COLO668 (cell line): Measurements from ENCODE around the gene COX19.
"Not testable (repeated sequence)": the region's sequence is repeated elsewhere in the genome, so short reads cannot be mapped to it uniquely, and the experiment has no call there.

Experiments
- DNase-seq: peaks from one replicate; lab custom pipeline; 2025; ENCODE audit not compliant: unreplicated experiment; lab: John Stamatoyannopoulos, UW

Gene COX19

DNA sequence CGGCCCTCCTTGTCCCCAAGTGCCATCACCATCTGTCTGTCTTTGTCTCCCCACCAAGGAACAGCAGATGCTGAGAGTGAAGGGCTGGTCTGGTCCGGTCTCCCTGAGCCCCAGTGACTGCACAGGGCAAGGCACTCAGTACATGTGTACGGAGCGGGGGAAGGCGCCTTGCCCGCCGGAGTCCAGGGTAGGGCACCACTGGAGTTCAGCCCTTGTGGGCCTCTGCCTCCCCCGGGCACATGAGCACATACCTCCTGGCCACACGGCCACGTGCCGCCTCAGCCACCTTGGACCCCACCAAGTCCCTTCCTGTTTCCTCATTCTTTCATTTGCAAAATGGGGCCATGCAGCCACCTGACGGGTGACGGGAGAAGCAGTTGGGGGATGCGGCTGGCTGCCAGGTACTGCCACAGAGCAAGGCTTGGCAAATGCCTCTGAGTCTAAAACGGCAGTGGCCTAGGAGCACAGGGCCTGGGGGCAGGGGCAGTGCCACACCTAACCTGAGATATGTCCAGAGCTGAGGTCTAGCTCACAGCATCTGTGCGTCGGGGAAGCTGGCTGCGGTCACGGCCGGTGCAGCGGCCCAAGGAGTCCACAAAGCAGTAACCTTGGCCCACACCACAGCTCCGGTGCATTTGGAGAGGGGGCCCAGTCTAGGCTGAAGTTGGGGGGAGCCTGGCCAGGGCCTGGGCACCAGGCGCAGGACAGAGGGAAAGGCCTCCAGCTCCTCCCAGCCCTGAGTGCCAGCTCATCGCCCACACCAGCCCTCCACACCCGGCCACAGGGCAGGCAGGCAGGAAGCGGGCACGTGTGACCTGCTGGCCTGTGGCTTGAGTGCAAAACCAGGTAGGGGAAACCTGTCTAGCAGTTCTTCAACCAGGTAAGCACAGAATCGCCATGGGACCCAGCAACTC is 26.1 kb downstream of the COX19 start:
- DNase-seq: no peak

DNA sequence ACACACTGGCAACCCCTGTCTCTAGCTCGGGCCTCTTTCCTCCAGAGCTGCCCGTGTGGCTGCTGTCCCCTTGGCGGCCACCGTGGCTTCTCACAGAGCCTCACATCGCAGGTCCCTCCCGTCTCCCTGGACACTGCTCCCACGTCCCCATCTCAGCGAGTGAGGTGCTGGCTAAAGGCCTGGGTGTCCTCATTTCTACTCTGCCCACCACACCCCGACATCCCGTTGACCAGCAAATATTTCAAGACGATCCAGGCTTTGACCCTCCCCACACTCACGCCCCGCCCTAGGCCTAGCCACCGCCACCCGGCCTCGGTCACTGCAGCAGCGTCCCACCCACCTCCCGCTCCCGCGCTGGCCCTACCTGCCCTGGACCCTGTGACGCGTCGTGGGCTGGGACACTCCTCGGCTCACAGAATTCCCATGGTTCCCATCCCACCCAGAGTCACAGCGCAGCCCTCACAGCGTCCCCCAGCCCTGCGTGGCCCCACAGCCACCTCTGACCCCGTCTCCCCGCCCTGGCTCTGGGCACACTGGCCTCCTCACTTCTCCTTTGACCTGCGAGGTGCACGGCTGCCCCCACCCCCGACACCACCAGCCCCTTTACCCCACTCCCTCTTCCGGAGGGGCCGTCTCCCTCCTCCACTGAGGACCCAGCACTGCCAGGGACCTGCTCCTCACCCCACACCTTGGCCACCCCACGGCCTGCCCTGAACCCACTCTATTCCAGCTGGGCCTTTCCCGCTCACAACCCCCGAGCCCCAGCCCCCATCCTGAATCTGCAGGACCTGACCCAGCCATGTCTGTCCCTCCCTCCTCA is 27.7 kb downstream of the COX19 start:
- no peak for DNase-seq

DNA sequence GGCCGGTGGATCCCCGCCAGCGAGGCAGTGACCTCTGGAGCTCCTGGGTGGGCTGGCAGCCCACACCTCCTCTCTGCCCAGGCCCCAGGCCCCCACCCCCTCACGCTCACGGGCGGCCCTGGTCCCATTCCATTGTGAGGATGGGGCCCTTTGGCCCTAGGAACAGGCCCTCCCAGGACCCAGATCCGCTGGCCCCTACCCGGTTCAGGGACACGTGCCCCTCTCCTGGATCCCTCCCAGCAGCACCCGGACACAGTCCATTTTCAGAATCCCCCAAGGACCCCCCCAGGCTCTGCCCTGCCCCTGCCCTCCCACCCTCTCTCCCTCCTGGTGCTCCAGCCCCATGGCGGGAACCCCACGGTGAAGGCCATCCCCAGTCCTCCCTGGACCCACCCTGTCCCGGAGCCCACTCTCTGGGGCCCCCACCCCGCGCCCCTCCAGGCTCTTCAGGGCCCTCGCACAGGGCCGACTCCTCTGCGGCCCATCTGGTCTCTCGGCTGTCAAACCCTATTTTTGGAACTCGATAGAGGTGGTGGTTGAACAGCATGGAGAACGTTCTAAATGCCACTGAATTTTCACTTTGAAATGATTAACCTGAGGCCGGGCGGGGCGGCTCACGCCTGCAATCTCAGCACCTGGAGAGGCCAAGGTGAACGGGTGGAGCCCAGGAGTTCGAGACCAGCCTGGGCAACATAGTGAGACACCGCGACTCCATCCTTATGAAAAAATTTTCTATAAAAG is 28.9 kb downstream of the COX19 start:
- no peak for DNase-seq

DNA sequence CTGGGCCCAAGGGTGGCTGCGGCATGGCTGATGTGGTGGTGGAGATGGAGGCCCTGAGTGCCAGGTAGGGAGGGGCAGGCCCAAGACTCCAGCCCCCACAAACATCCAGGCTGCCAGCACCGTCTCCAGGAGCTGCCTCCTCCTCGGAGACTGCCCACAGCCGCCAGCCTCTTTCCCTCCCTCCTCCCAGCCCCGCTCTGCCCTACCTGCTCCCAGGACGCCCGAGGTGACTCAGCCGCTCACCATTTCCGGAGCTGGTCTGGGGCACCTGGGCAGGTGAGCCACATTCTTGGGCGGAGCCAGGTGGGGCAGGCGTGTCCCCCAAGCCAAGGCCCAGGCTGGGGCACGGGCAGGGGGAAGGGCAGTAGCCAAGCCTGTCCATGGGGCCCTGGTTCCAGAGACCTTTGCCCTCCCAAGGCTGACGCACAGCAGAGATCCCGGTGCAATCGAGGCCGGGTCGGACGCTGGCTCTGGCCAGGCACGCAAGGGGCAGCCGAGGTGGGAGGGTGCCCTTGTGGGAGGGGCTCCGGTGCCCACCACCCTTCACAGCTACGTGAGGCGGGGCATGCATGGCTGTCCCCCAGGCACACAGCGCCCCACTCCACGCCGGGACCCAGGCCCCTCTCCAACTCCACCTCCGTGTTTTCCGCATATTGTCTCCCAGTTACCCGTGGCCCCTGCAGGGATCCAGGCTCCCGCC is 29.6 kb downstream of the COX19 start:
- peak; percentile 95 for DNase-seq

DNA sequence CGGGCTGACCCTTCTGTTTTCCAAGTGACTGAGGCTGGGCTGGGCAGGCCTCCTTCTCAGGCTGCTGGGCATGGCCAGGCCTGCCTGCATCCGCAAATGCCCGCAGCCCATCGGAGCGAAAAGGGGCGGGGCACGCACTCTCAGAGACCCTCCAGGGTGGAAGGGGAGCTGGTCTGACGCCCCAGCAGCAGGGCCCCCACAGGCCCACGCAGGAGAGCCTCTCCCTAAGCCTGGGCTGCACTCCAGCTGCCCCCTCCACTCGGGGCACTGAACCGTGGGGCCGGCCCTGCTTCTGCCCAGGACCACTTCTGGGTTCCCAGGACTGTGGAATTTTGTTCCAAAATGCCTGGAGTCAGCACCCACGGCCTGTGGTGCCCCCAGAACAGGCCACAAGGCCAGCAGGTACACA is 30.2 kb downstream of the COX19 start:
- peak; percentile 54 for DNase-seq

DNA sequence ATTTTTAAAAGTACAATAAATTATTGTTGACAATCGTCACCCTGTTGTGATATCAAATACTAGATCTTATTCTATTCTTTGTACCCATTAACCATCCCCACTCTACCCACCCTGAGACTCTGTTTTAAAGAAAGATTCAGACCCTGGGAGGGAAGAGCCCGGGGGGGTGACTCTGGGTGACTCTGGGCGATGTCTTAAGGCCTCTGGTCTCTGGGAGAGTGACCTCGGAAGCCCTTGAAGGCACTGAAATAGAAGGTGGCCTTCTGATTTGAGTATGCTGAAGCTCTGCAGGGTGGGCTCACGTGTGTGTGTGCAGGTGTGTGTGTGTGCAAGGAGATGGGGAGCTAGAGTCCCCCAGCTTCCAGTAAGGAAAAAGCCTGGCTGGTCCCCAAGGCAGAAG is 30.6 kb downstream of the COX19 start:
- no peak for DNase-seq

DNA sequence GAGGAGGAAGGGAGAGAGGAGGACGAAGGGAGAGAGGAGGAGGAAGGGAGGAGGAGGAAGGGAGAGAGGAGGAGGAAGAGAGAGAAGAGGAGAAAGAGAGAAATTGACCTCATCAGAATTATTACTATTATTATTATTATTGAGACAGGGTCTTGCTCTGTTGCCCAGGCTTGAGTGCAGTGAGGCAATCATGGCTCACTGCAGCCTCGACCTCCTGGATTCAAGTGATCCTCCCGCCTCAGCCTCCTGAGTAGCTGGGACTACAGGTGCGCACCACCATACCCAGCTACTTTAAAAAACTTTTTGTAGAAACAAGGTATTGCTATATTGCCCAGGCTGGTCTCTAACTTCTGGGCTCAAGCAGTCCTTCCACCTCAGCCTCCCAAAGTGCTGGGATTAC is 31.6 kb downstream of the COX19 start:
- not testable (repeated sequence) for DNase-seq

DNA sequence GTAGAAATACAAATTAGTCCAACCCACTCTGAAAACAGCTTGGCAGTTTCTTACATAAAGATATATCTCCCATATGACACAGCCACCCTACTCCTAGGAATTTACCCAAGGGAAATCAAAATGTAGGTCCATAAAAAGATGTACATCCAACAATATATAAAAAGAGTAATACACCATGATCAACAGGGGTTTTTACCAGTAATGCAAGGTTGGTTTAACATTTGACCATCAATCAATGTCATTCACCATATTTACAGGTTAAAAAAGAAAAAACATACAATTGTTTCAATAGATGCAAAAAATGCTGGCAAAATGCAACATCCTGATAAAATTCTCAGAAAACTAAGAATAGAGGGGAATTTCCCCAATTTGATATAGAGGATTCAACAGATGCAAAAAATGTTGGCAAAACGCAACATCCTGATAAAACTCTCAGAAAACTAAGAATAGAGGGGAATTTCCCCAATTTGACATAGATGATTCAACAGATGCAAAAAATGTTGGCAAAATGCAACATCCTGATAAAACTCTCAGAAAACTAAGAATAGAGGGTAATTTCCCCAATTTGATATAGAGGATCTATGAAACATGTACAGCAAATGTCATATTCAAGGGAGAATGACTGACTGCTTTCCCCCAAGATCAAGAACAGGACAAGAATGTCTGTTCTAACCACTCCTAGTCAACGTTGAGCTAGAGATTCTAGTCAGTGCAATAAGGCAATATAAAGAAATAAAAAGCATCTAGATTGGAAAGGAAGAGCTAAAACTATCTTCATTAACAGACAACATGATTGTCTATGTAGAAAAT is 34.5 kb downstream of the COX19 start:
- no peak for DNase-seq

DNA sequence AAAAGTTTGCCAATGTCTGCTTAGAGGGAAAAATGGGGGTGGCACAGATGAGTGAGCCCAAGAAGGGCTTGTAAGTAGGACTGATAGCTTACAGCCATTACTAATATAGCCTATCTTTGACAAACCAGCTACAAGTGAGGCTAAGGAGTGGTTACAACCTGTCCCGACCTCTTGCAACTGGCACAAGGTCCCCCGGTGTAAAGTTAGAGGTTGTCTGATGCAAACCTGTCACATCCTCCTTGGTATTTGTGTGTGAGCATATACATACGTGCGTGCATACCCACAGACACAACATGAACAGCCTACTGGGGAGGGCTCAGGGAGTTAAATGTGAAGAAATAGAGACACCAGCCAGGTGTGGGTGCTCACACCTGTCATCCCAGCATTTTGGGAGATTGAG is 35.5 kb downstream of the COX19 start:
- no peak for DNase-seq

DNA sequence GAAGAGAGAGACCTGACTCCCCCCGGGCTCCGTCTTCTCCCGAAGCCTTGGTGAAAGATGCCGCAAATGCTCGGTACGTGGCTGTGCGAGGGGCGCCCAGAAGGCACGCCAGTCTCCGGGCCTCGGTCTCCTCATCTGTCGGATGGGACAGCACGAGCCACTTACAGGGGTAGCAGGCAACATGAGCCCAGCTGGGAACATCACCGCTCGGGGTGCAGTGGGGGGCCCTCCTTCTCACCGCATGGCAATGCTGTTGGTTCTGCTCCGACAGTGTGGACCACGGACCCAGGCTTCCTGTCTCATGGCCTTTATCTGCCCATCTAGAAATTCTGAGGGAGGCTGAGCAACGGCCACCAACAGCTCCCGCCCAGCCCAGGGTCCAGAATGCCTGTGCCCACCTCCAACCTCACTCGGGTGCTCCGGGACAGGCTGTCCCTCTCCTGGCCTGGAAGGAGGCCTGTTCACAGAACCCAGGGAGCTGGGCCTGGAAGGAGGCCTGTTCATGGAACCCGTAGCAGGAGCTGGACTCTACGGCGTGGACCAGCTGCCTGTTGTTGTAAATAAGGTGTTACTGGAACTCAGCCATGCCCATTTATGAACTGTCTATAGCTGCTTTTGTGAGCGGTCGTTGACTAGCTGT is 36.7 kb downstream of the COX19 start:
- no peak for DNase-seq

DNA sequence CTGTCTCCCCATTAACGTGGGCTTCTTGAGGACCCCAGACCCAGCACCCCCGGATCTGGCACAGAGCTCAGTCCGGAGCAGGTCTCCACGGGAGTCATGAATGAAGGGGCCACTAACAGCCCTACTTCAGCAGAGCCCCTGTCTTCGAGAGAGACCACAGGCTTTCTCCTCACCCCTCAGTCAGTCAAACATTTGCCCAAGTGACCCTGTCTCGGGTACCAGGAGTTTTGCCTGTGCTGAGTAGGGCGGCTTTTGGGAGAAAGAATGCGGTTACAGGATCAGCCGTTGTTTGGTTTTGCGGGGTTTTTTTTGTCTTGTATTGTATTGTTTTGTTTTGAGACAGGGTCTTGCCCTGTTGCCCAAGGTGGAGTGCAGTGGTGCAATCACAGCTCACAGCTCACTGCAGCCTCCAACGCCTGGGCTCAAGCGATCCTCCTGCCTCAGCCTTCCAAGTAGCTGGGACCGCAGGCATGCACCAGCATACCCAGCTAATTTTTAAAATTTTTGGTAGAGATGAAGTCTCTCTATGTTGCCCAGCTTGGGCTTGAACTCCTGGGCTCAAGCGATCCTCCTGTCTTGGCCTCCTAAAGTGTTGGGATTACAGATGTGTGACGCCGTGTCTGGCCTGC is 37.4 kb downstream of the COX19 start:
- DNase-seq: no peak

DNA sequence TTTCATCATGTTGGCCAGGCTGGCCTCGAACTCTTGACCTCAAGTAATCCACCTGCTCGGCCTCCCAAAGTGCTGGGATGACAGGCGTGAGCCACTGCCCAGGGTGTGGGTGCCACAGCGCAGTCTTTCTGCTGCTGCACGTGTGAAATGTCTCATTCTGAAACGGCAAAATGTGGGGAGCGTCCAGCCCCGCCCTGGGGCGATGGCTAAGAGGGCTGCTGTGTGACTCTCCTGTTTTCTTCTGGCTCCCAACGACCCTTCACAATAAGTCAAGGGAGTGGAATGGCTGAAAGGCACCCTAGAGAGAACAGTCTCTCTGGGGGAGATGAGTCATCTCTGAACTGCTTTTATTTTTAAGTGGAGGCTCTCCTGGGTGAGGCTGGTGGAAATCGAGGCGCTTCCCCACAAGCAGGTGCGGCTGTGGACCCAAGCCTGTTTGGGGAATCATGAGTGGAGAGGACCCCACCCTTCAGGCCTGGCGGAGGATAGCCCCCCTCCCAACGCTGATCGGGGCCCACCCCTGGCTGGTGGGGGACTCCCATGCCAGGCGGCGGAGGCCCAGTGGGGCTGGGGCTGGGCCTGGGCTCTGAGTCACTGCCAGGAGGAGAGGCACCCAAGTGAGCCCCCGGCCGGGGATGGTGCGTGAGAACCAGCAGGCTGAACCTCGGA is 38.8 kb downstream of the COX19 start:
- DNase-seq: no peak

DNA sequence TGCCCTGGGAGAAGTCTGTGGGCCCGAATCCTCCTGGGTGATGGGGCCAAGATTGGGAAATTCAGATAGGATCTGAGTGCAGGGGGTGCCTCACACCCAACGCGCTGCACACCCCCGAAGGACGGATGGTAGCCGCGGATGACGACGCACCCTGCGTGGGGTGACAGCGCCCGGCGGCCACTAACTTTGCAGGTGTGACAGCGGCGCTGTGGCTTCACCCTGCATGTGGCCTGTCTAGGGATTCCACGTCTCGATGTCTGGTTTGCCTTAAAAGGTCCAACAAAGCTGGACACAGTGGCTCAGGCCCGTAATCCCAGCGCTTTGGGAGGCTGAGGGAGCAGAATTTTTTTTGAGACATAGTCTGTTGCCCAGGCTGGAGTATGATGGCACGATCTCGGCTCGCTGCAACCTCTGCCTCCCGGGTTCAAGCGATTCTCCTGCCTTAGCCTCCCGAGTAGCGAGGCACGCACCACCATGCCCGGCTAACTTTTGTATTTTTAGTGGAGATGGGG is 39.4 kb downstream of the COX19 start:
- no peak for DNase-seq

DNA sequence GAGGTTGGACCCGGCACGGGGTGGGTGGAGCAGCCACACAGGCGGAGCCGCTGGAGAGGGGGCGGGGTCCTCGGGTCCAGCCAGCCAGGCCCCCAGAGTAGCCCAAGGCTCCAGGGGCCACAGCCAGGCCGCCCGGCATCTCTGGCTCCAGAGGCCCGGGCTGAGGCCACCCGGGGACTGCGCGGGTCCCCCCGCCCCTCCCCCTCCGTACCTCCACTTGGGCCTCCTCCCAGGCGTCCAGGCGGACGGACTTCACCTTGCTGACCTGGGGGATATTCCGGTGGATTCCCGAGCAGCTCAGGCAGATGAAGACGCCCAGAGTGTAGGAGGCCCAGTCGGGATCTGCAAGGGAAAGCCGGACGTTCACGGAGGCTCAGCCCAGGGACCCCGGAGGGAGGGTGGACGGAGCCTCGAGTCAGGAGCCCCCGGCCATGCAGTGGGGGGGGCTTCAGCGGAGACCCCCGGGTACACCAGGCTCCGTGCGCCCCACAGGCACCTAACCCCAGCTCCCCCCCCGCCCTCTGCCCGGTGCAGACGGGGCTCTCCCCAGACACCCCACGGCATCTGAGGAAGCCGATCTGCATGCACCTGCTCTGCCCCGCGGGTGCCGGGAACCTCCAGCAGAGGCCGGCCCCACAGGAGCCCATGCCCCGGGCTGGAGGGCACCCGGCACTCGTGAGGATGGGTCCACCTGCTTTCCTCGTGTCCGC is 40.0 kb downstream of the COX19 start:
- no peak for DNase-seq

DNA sequence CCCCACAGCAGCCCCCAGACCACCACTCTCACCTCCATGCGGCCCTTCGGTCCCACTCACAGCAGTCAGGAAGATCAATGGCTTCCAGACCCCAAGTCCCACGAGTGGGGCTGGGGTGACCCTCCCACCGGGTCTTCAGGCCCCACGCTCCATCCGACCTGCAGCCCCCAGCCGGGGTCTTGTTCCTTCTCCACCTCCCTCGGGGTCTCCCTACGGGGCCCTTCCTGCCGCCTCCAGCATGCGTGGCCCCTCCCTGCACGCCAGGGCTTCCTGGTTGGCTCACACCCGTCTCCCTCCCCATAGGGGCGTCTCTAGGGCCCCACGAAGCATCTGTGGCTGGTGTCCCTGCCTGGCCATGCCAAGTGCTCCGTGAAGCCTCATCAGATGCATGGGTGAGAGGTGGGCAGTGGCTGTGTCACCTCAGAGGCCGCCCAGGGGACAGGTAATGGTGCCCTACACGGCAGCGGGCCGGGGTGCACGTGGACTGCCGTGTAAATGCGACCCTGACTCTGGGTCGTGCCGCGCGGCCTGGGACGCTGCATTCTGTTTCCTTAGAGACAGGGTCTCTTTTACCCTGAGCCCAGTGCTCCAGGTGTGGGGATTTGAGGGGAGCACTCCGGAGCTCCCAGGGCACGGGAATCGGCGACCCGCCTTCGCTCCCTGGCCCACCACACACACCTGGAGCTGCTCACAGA is 40.7 kb downstream of the COX19 start:
- DNase-seq: no peak

DNA sequence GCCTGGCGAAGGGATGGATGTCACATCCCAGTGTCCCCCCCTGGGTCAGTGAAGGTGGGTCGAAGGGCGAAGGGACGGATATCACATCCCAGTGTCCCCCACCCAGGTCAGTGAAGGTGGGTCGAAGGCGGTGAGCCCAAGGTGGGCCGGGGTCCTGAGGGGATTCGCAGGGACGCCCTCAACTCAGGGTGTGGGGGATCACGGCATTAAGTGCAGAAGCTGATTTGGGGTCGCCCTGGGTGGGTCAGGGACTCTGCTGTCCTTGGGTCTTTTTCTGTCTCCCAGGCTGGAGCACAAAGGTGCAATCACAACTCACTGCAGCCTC is 42.7 kb downstream of the COX19 start:
- DNase-seq: no peak
